Posterior cingulate gyrus (tissue), 11 donors: ENCODE data around the gene USP34.
"Not testable (repeated sequence)": the region's sequence is repeated elsewhere in the genome, so short reads cannot be mapped to it uniquely, and the experiment has no call there.

Experiments
- DNase-seq, 10 donors: peaks; one replicate each; pipeline versions ENCODE4 v3.0.0 to v3.0.0-alpha.2; 2020 to 2021; ENCODE audit warnings: mixed read lengths in 3 of 10
- intact Hi-C: fragments of 100-400 bp; cut with DNase I; formaldehyde crosslinking; loops from one replicate; pipeline ENCODE4 v1.15.1; 2023

USP34 gene

DNA sequence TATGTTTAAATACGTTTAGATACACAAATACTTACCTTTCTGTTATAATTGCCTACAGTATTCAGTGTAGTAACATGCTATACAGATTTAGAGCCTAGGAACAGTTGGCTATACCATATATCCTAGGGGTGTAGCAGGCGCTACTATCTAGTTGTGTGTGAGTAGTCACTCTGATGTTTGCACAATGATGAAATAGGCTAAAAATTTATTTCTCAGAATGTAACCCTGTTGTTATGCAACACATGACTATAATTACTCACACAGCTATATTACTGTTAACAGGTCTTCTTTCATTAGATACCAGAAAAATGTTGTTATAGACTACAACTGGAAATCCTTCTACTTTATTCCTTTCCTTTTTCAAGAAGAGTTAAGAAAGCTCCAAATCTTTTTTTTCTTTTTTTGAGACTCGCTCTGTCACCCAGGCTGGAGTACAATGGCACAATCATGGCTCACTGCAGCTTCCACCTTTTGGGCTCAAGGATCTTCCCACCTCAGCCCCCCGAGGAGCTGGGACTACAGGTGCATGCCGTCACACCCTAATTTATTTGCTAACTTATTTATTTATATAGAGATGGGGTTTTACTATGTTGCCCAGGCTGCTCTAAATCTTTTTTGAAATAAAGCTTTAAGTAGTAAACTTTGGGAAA lies 260.4 kb downstream of the USP34 start:
- intact Hi-C loops: no loop called here
- peak in 1 of 10 donors; percentile 36 for DNase-seq

DNA sequence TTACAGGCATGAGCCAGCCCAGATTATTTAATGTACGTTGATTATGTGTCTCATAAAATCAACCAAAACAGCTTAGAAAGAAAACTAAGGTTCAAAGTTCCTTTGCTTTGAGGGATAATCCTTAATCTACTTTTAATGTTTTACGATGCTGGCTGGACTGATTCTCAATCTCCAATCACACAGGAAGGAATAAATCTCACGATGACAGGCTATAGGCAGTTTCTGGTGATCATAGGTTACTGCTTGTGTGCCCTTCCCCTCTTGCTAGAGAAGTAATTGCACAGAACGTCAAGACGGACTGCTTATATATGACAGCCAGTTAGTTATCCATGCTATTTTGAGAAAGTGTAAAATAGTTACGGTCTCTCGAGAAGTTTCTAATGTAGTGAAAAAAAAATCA lies 265.8 kb downstream of the USP34 start:
- intact Hi-C loops: no loop called here

DNA sequence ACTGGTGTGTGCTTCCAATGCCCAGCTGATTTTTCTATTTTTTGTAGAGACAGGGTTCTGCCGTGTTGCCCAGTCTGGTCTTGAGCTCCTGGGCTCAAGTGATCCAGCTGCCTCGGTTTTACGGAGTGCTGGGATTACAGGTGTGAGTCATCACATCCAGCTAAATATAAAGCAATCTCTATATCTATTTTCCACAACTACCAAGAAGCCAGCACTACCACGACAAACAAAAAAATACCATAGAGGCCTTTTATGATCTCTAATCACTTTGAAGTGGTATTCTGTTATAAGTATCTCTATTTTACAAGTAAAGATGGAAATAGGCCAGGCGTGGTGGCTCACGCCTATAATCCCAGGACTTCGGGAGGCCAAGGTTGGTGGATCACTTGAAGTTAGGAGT lies 274.2 kb downstream of the USP34 start:
- intact Hi-C loops: no loop called here
- no peak for DNase-seq

More for the DNA sequence above, 265.8 kb downstream of the USP34 start:
- no peak for DNase-seq

DNA sequence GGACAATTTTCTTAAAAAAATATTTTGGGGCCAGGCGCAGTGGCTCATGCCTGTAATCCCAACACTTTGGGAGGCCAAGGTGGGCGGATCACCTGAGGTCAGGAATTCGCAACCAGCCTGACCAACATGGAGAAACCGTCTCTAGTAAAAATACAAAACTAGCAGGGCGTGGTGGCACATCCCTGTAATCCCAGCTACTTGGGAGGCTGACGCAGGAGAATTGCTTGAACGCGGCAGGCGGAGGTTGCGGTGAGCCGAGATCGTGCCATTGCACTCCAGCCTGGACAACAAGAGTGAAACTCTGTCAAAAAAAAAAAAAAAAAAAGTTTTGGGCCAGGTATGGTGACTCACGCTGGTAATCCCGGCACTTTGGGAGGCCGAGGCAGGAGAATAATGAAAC lies 276.2 kb downstream of the USP34 start:
- DNase-seq, intact Hi-C loops: not testable (repeated sequence)

DNA sequence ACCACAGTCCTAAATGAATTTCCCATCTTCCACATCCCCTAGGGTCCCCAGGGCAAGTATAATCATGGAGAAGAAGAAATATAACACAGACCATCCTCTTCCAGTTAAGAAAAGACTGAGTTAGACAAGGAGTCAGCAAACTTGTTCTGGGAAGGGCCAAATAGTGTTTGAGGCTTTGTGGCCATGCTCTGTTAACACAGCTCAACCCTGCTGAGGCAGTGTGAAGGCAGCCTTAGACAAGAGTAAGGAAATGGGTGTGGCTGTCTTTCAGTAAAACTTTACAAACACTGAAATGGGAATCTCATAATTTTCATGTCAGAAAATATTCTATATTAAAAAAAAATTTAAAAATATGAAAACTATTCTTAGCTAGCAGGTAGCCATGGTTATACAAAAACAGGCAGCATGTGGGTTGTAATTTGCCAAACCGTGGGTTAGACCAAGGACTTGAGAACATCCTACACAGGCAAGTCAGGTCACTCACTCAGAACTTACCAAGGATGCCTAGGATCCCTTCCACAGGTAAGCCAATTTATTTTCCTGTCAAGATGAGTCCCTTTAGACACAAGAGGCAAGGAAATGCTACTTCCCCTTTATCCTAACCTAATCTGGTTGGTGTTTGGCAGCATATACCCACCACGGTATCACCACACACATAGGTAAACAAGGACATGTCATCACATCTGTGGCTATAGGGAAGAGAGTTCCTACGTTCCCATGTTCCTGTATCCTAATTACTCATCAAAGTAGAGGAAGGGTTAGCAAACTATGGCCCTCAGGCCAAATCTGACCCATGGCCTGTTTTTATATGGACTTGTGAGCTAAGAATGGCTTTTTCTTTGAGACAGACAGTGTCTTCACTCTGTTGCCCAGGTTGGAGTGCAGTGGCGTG lies 277.0 kb downstream of the USP34 start:
- intact Hi-C loops: no loop called here
- DNase-seq: no peak

DNA sequence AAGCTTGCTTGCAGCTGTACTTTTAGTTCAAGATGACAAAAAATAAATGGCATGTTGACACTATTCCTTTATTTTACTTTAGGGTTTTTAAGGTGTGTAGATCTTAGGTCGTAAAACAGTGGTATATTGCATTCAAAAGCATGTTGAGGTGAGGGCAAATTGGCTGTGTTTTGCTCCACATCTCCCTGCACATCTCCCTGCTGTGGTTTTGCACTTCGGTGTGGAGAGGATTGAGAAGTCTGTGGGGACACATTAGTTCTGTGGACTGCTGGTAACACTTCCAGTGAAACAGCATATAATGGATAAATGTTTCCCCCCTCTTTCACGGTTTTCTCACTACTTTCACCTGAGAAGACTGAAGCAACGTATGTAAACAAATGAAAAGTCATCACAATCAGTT lies 283.8 kb downstream of the USP34 start:
- DNase-seq: no peak
- intact Hi-C loops: no loop called here

DNA sequence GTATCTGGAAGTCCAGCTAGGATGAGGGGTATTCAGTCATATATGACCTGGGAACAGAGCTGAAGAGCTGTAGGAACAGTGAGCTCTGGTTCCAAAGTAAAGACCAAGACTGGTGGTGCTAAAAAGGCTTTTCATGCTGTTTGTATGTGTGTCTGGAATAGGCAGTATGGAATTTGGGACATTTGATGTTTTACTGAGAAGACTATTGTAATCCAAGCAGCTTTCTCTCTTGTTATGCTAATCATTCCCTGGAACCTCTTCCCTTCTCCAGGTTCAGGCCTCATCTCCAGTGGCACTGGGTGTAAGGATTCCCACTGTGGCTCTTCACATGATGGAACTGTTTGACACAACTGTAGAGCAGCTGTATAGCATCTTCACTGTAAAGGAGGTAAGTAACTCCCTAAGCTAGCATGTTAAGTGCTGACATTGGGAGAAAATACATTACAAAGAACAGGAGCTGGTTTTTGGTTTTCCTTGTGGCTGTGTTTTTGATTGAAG lies 285.6 kb downstream of the USP34 start:
- DNase-seq: no peak
- intact Hi-C loops: no loop called here

DNA sequence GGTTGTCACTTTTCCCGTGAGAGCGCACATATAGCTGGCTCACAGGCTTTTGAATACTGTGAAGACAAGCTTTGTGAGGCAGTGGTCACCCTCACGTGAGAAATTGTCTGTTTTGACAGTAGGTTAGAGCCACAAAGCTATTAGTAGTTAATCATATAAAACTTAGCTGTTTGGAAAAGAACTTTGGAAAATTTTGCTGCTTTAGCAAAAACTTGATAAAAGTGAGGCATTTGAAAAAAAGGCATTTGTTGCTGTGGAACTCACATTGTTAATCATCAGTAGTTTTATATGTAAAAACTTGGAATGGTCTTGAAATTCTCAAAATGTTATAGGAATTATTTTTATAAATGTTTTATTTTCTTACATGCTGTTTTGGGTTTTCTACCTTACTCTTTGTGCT lies 286.6 kb downstream of the USP34 start:
- intact Hi-C loops: no loop called here
- DNase-seq: no peak

DNA sequence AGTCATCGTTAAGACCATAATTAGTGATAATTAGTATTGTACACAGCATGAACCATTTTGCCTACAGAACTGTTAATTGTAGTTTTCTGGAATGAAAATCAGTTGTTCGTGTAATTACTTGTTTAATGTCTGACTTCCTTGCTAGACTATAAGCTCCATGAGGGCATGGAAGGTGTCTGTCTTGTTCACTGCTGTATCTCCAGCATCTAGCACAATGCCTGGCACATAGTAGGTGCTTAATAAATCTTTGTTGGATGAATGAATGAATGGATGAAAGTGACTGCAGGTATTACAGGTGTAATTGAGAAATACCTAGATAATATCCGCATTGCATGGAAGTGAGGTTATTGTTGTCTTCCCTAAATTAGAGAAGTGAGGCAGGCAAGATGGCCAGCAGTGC lies 287.1 kb downstream of the USP34 start:
- intact Hi-C loops: no loop called here
- no peak for DNase-seq

DNA sequence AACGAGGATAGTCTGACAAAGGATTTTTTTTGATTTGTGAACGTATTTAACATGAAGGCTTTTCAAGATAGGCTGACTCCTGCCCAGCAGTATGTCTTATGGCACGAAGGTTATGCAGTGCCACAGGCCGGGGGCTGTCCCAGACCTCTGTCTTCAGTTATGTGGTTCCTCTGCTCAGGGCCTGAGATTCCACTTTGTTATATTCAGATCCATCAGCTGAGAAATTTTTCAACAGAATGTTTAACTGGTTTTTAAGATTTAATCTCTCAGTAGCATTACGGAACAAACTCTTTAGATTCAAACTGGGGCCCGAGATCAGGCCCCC lies 288.9 kb downstream of the USP34 start:
- DNase-seq: no peak
- intact Hi-C loops: no loop called here

DNA sequence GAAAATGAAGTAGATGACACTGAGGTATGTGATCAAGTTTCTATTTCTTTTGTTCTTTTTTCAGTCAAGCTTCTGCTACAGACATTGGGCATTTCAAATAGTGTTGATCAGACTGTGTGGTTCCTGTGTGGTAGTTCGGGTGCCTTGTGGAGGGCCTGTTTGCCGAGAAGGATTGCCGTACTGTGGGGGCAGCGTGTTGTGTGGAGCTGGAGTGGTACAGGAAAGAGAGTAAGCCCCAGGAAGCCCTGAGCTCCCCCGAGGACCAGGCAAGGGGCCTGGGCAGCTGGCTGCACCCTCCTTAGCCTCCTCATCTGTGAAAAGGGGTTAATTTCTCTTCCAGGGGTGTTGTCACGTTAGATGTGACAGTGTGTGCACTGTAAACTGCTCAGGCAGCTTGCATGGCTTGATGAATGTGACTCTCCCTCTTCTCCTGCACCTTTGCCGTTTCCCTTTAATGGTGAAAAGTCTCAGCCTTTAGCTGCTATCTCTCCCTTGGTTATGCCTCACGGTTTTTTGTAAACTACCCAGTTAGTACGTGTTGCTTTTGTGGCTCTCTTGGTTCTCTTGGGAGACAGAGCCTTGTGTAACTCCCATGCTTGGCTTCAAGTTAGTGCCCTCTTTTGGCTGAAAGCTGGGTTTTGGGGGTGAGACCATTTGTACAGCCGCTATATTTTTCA lies 289.4 kb downstream of the USP34 start:
- DNase-seq: peak in 1 of 10 donors; percentile 79
- intact Hi-C loops: no loop called here

DNA sequence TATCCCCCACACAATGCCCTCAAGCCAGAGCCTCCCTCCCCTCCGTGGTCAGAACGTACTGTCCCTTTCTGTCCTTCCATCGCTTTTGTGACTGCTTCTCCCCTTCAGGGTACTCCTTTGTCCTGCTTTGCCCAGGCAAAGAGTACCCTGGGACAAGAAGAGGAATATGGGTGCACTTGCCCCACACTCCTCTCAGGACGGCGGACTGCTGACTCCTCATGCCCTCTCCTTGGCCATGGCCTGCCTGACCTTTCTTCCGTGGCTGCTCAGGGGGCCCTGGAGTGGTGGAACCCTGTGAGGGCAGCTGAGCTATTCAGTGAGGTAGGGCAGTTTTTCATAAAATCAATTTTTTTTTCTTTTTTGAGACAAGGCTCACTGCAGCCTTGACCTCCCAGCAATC lies 290.2 kb downstream of the USP34 start:
- intact Hi-C loops: no loop called here
- DNase-seq: peak in 1 of 10 donors; percentile 61

DNA sequence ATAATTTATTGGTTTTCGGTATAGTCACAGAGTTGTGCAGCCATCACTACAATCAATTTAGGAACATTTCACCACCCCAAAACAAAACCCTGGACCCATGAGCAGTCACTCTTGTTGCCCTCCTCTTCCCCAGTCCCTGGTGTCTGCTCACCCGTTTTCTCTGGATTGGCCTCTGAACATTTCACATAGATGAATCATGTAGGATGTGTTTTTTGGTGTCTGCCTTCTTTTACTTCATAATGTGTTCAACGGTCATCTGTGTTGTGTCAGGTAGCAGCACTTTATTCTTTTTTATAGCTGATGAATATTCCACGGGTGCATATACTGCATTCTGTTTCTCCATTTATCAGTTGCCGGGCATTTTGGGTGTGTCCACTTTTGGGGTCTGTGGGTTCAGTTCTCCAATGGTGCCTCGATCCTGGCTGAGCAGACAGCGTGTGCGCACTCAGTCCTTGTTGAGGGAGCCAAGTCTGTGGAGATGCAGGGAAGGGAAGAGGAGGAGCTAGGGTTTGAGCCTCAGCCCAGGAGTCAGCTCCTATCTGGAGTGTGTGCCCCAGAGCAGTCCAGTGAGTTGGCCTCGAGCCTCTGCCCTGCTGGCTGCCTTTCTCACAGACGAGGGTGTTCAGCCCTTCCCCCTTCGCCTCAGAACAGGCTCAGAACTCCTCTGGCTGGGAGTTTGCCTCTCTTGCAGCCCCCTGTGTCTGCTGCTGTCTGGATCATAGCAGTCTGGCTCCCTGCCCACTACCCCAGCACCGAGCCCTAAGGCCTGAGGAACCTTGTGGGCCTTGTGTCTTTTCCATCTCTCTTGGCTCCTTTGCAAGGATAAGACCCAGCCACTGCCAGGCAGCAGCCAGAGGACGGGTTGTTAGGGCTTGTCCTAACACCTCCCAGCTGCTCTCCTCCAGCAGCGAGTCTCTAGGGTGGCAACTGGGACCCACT lies 290.9 kb downstream of the USP34 start:
- intact Hi-C loops: loop anchor here (5.0 to 10.0 kb wide), 3 partner anchors 163 to 298 kb away; partner anchors contain the start of genes PEX13, PUS10, REL and USP34
- peak; percentile 17 to 90 (median 44) for DNase-seq

DNA sequence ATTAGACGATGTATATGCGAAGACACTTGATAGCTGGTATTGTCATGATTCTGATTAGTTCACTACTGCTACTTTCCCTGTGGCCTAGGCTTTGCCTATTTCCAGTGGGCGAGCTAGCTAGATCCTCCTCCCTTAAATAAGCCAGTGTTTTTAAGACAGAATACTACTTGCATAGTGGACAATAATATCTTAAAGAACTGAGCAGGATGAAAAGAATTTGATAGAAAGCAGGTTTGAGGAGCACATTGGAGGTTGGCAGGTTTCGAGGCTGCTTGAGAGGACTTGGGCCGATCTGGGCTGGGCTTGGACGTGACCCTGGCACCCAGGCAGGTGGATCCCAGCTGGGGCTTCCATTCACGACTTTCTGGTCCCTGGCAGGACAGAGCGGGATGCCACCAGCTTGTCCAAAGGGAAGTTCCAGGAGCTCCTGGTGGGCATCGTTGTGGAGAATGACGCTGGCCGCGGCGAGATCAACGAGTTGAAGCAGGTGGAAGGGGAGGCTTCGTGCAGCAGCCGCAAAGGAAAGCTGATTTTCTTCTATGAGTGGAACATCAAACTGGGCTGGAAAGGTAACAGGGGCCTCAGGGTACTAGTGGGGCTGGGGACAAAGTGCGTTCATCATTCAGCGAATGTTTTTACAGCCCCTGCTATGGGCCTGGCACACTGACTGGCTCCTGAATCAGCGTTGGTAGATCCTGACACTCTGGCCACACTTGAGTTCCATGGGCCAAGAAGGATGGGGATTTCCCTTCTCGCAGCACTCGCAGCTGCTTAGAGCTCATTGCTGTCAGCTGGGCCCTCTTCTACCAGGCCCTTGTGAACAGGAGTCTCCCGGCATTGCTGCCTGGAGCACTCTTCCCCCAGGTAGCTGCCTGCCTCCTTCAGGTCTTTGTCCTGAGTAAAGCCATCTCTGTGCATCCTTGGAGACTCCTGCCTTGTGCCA lies 292.0 kb downstream of the USP34 start:
- intact Hi-C loops: loop anchor here (5.0 to 10.0 kb wide), 3 partner anchors 162 to 297 kb away; partner anchors contain the start of genes PEX13, PUS10, REL and USP34
- peak in 2 of 10 donors; percentile 65 to 79 for DNase-seq

DNA sequence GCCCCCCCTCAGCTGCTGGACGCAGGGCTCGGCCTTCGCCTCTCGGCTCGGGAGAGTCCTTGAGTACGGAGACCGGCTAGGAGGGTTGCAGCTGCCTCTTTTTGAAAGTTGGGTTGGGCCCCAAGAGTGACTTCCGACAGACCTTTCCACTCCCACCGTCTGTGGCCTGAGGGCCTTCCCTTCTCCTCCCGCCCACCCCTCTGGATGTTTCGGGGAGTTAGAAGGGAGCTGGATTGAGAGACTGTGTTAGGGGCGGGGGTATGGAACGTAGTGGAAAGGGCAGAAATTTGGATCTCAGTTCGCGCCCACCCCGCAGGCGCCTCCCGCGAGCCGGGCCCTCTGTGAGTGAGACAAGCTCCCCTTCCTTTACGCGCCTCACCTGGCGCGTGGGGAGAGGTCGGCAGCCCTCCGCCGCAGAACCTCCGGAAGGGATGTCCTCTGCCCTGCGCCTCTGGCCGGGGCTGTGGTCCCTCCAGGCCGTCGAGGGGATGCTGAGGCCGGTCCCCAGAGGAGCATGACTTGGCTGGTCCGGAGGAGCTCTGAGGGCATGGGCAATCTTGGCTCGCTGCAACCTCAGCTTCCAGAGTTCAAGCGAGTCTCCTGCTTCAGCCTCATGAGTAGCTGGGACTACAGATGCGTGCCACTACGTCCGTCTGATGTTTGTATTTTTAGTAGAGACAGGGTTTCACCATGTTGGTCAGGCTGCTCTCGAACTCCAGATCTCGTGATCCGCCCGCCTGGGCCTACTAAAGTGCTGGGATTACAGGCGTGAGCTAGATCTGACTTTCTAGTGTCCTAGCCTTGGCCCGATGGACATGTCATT lies 292.9 kb downstream of the USP34 start:
- intact Hi-C loops: loop anchor here (2.0 to 10.0 kb wide), 4 partner anchors 161 to 359 kb away; partner anchors contain the start of genes PEX13, PUS10, REL and USP34
- DNase-seq: peak in 1 of 10 donors; percentile 28

DNA sequence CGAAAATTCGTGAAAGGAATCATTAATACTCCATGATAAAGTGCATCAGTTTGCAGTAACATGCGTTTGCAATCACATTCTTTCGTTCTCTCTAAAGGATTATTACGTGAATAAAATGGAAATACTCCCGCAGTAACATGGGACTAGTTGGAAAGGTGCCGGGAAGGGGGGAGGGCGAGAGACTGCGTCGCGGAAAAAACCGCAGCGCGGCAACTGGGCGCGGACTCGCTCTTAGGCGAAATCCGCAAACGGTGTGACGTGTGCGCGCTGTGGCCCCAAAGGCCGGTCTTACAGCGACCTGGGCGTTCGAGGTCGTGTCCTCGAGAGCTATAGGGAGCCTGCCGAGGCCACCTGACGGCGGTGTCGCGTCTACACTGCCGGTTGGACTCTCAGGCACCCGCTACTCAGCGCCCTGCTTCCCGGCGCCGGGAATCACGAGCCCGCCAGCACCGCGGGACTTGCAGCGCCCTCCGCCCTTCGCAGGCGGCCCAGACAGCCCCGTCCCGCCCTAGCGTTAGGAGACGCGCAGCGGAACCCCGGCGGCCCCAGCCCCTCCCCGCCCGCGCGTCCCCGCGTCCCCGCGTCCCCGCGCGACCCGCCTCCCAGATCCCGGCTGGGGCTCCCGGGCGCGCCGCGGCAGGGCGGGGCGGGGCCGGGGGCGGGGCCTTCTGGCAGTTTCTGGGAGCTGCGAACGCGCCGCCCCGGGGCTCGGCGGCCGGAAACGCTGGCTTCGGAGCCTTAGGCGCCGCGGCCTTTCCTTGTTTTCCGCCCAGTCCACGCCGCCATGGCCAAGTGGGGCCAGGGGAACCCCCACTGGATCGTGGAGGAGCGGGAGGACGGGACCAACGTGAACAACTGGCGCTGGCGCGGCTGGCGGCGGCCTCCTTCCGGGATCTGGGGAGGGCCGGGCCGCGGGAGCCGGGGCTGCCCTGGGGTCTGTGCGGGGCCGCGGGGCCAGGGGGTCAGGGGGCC lies 293.8 kb downstream of the USP34 start:
- intact Hi-C loops: loop anchor here (2.0 to 10.0 kb wide), 4 partner anchors 160 to 360 kb away; partner anchors contain the start of genes PEX13, PUS10, REL and USP34
- DNase-seq: peak; percentile 81 to 99 (median 90)
